Hepatocyte (in vitro differentiated cells): ENCODE results near the gene APBA2.

Experiments
- EZH2 ChIP-seq: fragments of 200-600 bp; sonication (generic); IDR thresholded peaks from 2 replicates; pipeline ENCODE4 v1.6.1; 2016; ENCODE audit warnings: antibody characterized with exemption, mild to moderate bottlenecking, borderline replicate concordance
- EZH2phosphoT487 ChIP-seq: fragments of 200-600 bp; sonication (generic); IDR thresholded peaks from one replicate; pipeline ENCODE4 v1.6.1; 2018; ENCODE audit warnings: antibody characterized with exemption, mild to moderate bottlenecking, low read depth, moderate library complexity; ENCODE audit not compliant: unreplicated experiment, severe bottlenecking
- TF ChIP-seq, protein P1 (sequence below): fragments of 200-600 bp; sonication (generic); IDR thresholded peaks from 2 replicates; pipeline ENCODE4 v1.5.1; 2016; ENCODE audit warnings: antibody characterized with exemption, mild to moderate bottlenecking; ENCODE audit not compliant: poor library complexity

DNA sequence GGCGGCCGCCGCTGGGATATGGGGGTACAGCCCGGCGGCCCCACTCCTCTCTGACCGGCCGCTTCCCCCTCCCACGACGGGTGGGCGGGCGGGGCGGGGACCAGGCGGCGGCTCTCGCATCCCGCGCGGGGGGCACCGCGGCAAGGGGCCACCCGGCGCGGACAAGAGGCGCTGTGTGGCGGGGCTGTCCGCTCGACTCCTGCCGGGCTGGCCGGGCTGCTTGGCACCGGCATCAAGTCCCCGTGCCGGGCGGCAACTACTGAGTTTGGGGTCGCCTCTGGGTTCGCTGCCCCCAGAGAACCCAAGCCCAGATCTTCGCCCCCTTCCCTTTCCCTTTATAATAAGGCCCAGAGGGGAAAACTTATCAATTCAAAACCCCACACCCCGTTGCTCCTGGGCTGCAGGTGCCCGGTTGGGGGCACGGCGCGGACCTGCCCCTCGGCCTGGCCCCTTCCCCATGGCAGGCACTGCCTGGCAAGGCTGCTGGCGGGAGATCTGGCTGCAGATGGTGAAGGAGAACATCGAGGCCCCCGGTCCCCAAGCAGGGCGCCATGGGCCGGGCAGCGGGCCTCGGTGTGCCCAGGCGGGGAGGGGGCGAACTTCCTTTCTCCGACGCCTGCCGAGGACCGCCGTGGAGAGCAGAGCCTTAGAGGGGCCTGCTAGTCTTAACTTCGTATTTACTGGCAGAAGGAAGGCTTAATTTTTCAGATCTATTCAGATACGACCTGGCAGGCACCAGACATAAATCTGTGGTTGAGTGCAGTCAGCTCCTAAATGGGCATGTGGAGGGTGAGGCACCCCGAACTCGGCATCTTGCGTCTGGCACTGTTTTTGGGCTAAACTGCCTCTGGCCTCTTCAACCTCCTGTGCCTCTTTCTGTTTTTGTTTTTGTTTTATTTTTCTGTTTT is 911 bp downstream of the APBA2 start:
- TF ChIP-seq, protein P1, sequence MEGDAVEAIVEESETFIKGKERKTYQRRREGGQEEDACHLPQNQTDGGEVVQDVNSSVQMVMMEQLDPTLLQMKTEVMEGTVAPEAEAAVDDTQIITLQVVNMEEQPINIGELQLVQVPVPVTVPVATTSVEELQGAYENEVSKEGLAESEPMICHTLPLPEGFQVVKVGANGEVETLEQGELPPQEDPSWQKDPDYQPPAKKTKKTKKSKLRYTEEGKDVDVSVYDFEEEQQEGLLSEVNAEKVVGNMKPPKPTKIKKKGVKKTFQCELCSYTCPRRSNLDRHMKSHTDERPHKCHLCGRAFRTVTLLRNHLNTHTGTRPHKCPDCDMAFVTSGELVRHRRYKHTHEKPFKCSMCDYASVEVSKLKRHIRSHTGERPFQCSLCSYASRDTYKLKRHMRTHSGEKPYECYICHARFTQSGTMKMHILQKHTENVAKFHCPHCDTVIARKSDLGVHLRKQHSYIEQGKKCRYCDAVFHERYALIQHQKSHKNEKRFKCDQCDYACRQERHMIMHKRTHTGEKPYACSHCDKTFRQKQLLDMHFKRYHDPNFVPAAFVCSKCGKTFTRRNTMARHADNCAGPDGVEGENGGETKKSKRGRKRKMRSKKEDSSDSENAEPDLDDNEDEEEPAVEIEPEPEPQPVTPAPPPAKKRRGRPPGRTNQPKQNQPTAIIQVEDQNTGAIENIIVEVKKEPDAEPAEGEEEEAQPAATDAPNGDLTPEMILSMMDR = no peak
- TF ChIP-seq EZH2 (no peak), EZH2phosphoT487 (no peak)
